ENCODE results near the gene OXCT1.
"Not testable (repeated sequence)": the region's sequence is repeated elsewhere in the genome, so short reads cannot be mapped to it uniquely, and the experiment has no call there.

Gene OXCT1

DNA sequence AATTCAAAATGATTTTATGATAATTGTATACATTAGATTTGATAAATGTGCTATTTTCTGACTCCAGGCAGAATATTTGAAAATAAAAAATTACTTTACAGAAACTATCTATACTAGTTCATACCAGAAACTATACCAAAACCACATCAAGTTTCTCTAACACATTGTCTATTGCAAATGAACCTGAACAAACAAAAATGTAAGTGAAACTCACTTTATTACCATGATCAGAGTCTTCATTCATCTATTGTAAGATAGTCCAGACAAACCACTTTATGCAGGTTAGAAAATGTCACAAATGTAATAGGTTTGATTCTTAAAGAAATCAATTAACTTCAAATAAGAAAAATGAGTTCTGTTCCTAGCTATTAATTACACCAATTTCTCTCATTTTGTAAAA lies 99.4 kb downstream of the OXCT1 start:
- DNase-seq = no peak

DNA sequence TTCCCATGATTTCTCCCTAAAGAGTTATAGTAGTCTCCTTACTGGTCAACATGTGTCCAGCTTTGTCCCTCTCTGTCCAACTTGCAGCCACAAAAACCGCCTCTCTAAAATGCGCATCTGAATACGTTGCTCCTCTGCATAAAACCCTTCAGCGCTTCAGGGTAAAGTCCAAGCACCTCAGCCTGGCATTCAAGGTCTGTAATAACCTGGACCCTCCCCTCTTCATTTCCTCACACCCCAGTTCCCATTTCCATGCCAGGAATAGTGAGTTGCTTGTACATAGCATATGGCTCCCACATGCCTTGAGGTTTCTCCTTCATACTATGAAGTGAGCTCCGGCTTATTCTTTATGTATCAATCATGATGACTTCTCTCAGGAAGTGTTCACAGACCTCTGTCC lies 101.5 kb downstream of the OXCT1 start:
- DNase-seq = no peak

DNA sequence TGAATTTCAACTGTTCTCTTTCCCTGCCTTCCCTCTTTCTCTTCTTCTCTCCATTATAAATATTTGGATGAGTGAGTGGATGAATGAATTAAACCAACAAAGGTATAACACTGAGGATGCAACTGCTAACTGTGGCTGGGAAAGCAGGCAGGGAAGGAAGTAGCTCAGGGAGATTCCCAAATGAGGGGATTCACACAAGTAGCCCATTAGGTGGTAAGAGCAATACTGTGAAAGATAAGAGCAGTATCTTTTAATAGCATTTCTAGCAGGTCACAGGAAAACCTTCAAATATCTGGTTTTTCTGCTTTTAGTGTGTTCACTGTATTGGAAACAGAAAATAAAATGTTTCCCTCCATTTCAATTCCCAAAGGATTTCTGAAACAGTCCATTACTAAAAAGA lies 105.6 kb downstream of the OXCT1 start:
- no peak for DNase-seq

DNA sequence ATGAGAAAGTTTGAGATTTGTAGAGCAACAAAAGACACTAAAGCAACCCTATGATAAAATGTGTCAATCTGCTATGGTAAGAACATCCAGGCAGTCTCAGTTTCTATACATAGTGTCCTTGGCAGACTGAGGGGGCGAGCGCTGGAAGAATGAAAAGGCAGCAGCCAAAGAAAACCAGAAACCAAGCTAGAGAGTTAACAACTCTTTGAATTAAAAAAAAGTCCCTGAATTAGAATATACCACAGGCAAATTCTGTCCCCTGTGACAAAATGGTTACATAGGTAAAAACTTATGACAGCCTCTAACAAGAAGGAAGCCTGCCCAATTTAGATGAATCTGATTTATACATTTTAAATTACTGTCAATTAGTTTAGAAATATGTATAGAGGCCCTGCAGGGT lies 106.7 kb downstream of the OXCT1 start:
- no peak for DNase-seq

DNA sequence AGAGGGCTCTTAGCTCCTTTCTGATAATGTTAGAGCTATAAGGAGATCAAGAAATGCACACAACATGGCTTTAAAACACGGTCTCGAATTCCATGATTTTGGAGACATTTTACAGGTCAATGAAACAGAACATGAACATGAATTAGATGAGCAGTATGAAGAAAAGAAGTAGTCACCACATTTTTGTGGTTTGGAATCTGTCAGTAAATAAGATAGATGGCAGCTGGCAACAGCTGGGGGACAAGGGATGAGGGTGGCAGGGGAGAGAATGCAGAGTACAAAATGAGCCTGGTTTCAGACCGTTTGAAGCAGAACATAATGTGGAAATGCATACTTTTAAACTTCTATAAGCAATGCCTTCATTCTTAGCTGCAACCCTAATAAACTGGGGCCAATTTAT lies 107.1 kb downstream of the OXCT1 start:
- DNase-seq = no peak

DNA sequence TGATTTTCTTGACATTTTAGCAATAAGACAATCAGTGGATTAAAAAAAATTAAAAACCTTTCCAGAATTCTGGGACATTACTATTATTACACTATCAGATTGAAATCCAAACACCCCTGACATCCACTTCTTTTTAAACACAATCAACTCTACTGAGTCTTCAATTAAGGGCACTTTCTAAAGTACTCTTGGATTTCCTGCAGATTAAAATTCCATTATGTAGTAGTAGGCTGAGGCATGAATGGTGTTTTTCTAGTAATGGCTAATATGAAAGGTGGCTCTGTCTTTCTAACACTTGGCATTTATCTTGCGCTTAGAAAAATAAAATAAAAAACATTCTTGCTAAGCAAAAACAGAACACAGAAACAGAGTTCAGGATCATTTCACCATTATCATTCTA lies 107.8 kb downstream of the OXCT1 start:
- DNase-seq = no peak

DNA sequence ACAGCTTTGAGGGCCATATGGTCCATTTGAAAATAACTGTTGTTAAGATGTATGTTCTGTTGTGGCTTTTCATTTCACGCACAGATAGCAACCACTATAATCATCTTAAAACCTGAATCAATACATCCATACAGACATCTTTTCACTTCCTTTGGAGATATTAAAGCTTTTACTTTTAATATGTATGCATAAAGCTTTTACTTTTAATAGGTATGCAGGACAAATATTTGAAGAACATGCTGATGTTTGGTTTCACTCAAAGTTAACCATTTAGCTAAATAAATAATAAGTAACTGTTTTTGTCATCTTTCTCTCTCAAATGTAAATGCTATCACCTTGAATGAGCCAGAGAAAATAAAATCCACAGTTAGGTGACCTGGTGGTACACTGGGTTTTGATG lies 108.6 kb downstream of the OXCT1 start:
- no peak for DNase-seq

DNA sequence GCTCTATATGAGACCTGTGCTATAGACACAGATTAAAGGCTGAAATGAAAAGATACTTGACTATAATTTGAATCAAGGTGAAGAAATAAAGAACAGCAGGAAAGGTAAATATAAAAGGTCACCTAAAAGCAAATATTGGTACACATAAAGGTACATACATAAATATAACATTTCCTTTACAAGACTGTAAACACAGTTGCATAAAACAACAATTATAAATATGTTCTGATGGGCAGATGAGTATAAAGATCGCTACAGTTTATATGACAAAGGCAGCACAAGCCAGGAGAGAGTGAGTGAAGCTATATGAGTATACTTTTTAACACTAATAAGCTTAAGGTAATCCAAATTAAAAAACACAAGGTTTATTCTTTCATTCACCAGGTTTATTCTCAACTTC lies 114.5 kb downstream of the OXCT1 start:
- no peak for DNase-seq

DNA sequence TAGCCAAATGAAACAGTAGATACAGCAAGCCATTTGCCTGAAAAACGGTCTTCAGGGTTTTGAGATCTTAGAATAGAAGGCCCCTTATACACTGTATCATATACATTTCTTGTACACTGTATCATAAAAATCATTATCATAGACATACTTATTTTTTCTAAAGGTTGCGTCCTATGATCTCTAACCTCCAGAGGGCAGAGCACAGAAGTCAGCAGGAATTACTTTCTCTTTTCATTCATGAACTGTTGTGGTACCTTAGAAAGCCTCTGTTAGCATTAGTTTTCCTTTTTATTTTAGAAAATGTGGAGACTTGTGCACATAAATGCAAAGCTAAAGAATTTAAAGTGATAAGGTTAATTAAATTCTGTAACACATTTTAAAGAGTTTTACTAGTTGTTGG lies 115.4 kb downstream of the OXCT1 start:
- DNase-seq = no peak

DNA sequence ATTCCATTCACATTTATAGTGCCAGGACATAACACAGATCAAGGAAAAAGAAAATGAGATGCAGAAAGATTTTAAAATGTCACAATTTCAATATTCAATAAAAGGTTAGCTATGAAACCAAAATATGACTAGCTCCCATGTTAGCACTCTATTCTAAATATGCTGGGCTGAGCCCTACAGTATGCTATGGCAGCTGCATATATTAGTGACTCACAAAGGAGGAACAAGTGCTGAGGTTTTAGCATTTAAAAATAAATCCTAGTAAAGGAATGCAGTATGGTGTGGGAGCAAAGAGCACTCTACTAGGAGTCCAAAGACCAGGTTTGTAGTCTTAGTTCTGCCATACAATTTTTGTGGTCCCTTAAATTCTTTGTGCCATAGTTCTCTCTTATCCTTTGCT lies 118.4 kb downstream of the OXCT1 start:
- no peak for DNase-seq

DNA sequence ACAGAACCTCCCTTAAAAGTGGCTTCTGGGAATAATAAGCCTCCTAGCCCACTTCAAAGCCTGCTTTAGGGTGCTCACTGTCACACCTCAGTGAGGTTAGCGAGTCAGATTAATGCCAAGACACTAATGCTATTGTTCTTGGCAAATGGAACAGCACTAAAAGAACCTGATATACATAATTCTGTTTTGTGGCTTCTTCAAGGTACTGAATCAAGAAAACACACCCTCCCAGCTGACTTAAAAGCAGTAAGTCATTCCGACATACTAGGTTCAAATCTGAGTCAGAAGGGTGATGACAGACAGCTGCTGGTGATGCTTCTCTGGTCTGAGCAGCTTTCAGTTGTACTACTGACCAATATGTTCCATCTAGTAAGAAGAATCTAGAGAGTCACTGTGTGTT lies 121.6 kb downstream of the OXCT1 start:
- no peak for DNase-seq

DNA sequence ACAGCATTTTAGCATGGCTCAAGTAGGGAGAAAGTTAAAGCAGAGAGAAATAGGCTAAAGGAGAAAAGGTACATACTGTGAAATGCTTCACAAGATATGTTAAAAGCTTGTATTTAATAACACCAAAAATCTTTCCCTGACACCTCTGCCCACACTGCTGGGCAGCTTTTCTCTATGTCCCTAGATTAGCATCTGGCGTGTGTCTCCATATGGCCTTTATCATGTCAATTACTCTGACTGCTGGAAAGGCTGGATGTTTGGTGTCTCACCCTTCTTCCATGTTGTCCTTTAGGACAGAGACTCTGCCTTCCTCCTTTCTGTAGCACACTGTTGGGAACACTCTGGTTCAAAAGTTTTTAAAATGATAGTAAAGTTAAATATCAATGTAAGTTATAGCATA lies 122.5 kb downstream of the OXCT1 start:
- DNase-seq = no peak

DNA sequence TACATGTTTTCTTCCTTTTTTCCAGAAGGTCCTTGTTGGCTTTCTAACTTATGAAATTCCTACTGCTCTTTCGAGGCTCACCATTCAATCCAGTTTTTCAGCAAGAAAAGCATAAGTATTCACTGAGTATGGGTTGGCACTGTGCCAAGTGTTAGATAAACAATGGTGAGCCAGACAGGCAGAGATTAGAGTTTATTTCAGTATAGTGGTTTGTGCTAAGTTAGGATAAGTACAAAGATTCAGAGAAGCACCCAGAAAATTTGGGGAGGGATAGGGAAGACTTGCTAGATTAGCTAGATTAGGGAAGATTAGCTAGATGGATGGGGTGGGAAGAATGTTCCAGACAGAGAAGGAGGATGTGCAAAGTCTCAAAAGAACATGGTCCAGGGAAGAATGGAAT lies 122.9 kb downstream of the OXCT1 start:
- DNase-seq = no peak

DNA sequence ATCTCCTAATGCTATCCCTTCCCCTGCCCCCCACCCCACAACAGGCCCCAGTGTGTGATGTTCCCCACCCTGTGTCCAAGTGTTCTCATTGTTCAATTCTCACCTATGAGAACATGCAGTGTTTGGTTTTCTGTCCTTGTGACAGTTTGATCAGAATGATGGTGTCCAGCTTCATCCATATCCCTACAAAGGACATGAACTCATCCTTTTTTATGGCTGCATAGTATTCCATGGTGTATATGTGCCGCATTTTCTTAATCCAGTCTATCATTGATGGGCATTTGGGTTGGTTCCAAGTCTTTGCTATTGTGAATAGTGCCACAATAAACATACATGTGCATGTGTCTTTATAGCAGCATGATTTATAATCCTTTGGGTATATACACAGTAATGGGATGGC lies 127.6 kb downstream of the OXCT1 start:
- not testable (repeated sequence) for DNase-seq

DNA sequence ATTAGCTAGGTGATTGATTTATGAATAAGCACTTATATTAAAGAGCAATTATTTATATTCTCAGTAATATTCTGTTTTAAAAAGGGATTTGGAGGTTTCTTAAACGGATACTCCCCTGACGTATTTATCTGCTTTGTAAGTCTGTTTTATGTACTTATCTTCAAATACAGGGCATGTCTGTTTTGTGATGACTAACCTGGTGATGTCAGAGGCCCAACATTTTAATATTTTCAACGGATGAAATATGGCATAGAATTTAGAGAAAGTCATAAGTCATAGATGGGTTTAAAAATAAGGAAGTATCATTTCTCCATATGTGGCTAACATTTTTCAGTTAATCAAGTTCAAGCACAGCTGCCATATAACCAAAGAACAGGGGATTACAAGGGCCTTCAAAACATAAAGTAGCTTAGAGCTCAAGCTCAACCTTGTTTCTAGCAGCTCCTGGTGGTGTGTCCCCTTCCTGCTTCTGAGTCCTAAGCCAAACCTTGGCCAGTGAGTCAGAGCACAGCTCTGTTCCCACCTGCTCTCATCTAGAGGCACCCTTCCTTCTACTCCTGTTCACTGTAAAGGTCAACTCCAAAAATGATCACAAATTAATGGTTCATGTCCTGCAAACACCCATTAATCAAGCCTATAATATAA lies 131.4 kb downstream of the OXCT1 start:
- DNase-seq = no peak

DNA sequence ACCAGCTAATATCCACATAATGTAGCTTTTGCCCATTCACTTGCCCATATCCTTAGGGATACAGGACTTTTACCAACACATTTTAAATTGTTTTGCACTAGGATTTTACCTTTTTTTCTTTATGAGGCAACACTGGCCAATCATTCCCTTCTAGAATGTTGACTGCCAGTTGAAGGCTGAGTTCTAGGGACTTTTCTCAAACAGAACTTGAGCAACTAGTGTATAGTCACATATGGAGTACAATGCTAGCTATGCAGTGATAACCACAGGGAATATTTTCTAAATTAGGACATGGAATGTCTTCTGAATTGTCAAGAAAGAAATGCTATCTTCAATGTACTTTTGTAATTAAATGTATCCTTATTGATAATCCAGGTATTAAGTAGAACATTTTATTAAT lies 133.6 kb downstream of the OXCT1 start:
- no peak for DNase-seq

DNA sequence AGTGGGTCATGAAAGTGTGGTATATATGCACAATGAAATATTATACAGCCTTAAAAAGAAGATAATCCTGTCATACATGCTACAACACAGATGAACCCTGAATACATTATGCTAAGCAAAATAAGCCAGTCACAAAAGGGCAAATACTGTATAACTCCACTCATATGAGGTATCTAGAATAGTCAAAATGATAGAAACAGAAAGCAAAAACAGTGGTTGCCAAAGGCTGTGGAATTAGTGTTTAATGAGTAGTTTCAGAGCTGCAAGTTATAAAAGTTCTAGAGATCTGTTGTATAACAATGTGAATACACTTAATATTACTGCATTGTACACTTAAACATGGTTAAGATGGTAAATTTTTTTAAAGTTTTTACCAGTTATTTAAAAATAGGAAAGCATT lies 135.0 kb downstream of the OXCT1 start:
- DNase-seq = no peak

DNA sequence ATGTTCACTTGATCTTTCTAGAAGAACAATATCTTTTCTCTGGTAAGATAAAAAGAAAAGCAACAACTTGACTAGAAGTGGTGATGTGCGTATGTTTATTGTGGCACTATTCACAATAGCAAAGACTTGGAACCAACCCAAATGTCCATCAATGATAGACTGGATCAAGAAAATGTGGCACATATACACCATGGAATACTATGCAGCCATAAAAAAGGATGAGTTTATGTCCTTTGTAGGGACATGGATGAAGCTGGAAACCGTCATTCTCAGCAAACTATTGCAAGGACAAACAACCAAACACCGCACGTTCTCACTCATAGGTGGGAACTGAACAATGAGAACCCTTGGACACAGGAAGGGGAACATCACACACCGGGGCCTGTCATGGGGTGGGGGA lies 140.8 kb downstream of the OXCT1 start:
- not testable (repeated sequence) for DNase-seq

DNA sequence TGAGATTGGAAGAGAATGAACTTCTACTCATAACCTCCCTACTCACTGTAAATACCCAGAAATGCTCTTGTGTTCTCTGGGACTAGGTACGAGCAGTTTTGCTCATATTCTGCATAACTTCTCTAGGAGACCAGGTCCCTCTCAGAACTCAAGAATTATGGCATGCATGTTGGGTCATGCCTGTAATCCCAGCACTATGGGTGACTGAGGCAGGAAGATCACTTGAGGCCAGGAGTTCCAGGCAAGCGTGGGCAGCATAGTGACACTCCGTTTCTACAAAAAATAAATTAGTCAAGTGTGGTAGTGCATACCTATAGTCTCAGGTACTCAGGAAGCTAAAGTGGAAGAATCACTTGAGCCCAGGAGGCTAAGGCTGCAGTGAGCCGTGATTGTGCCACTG lies 141.9 kb downstream of the OXCT1 start:
- no peak for DNase-seq

DNA sequence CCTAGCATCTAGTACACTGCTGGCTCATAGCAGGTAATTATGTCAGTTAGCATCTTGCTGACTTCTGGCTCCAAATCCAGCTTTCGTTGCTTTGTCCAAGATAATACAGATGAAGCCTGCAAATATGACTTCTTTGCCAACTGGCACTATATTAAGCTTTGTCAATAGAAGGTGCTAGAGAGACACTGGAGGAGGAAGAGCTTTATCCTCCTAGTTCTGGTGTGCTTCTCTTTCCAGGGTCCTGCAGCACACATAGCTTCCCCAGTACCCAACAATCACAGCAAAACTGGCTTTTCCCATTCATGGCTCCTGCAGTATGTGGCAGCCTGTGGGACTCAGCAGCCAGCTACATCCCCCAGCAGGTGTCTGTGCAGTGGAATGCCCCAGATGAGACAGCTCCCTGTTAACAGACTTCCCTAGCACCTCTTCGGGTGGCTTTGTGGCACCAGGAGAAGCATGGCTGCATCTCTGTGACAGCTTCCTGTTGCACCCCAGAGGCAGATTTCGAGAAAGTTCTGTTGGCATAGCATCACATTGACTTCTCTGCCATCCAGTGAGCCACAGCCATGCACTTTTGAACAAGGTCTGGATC lies 147.8 kb downstream of the OXCT1 start:
- no peak for DNase-seq

DNA sequence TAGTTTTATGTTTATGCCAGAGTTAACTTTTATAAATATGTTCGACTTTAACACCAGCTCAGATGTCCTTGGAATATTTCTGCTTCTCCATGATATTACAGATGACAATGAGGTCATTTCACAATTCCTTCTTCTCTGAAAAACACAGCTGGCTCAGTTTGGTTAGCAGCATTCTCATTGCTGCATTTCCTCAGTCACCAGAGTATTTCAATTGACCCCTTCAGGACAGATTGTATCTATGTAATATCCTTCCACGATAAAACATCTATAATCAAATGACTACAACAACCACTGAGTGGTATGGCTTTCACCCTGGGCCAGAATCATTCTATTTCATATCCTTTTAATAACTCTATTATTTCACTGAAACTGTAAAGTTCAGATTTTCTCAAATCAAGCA lies 148.7 kb downstream of the OXCT1 start:
- DNase-seq = no peak

DNA sequence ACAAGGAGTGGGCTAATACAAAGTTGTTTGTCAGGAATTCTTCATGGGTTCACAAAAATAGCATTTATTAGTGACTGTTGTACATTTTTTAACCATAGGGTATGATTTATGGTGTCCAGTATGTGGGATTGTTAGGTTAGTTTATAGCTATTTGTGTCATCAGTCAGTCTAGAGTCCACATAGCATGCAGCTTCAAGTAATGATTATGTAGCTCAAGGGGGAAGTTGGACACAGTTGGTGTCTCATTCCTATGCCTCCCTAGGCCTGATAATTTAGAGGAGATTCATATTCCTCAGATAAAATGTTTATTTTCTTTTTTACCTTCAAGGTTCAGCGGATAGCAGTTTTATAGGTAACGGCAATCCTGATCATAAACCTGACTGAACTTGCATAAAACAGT lies 153.8 kb downstream of the OXCT1 start:
- DNase-seq = no peak

DNA sequence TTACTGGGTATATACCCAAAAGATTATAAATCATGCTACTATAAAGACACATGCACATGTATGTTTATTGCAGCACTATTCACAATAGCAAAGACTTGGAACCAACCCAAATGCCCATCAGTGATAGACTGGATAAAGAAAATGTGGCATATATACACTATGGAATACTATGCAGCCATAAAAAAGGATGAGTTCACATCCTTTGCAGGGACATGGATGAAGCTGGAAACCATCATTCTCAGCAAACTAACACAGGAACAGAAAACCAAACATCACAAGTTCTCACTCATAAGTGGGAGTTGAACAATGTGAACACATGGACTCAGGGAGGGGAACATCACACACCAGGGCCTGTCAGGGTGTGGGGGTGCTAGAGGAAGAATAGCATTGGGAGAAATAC lies 155.8 kb downstream of the OXCT1 start:
- DNase-seq = not testable (repeated sequence)

DNA sequence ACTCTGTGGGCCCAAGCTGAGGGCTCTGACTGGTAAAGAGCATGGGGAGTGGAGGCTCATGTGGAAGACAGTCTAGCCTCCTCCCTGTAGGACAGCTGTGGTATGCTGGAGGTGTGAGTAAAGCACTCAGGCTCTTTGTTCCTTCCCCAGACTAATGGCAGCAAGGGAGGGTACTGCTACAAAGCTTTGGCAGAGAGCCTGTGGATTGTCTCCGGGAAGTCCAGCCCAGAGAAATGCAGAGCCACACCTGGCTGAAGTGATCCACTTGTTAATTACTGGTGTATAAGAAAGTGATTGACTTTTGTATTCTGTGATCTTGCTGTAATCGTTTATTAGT lies 161.7 kb downstream of the OXCT1 start:
- no peak for DNase-seq

DNA sequence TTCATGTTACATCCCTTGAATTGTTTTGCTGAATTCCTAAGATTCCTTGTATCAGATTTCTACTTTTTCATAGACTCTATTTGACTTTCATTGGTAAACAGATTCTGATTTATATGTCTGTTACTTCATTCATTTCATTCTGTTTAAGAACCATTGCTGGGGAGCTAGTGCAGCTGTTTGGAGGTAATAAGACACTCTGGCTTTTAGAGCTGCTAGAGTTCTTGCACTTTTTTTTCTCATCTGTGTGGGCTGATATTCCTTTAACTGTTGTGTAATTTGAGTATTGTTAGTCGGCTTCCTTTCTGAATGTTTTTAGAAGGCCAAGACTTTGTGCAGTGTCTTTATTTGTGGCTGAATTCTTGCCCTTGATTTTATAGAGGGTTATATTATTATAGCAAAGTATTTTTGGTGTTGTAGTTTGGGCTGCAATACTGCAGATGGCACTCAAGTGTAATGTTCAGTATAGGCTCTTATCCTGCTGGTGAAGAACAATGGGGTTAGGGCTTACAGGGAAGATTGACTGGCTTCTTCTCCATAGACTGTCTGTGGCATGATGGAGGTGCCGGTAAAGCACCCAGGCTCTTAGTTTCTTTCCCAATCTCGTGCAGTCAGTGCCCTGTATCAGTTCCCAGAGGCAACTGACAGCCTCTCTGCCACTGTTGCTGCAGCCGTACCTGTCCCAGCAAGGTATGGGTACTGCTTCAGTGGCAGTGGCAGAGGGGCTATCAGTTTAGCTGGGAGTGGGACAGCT lies 162.2 kb downstream of the OXCT1 start:
- DNase-seq = no peak
